GM12878 (cell line): Measurements from ENCODE around the gene NEK2. TPM values are rescaled to one million over a fixed set of nuclear protein-coding genes. Genes with fewer than 3 reads are reported as not detected.

Experiments used
- ATAC-seq: fragments of 200-7000 bp; cut with Tn5 transposase; 3 replicates; pipeline ENCODE4 v1.9.1; 2020; ENCODE audit warnings: mild to moderate bottlenecking, moderate library complexity
- BruUV-seq: library from RNA; stranded (reverse); fragments of 400-500 nt; replicated peaks from 2 replicates; lab custom pipeline; 2021; lab: Mats Ljungman, UMichigan
- CTCF ChIA-PET: fragments of 300-600 bp; sonication (Branson Sonifier 250); formaldehyde crosslinking; extraction: SDS; loops from one replicate; lab custom pipeline; 2021; ENCODE audit warnings: inconsistent platforms; lab: Yijun Ruan, JAX
- POLR2A ChIA-PET: fragments of 350-600 bp; formaldehyde crosslinking; extraction: SDS; loops from one replicate; lab custom pipeline; 2021; ENCODE audit warnings: inconsistent platforms; lab: Charles Lee
- RAD21 ChIA-PET: fragments of 300-600 bp; sonication (Branson Sonifier 250); formaldehyde crosslinking; loops from one replicate; lab custom pipeline; 2023; ENCODE audit warnings: antibody characterized with exemption; ENCODE audit not compliant: unreplicated experiment; lab: Charles Lee
- SMC1A ChIA-PET: fragments of 300-600 bp; sonication (Branson Sonifier 250); formaldehyde crosslinking; loops from one replicate; lab custom pipeline; 2023; ENCODE audit not compliant: unreplicated experiment, uncharacterized antibody; lab: Charles Lee
- DNase-seq: peaks from one replicate; pipeline ENCODE4 v3.0.0-alpha.2; 2011; ENCODE audit warnings: low read depth, low spot score
- FAIRE-seq: peaks from 3 replicates; lab custom pipeline; 2011; peaks lifted over from hg19 to GRCh38; lab: Jason Lieb, UNC
- H2AFZ ChIP-seq: 2 replicates; pipeline ENCODE4 v1.6.0; 2011; ENCODE audit warnings: low read depth, low read length, control low read depth; ENCODE audit not compliant: control insufficient read depth
- H3K27ac ChIP-seq: 2 replicates; pipeline ENCODE4 v1.5.1; 2011; ENCODE audit warnings: control low read depth; ENCODE audit not compliant: control insufficient read depth, insufficient read depth
- H3K27me3 ChIP-seq, 2 experiments: replicated peaks in 1 of 2; 2 replicates each; pipeline versions ENCODE4 v1.6.0 to v1.6.1; 2011; ENCODE audit warnings: low read length in 1 of 2; ENCODE audit not compliant: control insufficient read depth in 2 of 2, insufficient read depth in 2 of 2
- H3K36me3 ChIP-seq, 2 experiments: 2 replicates each; pipeline ENCODE4 v1.5.1; 2011; ENCODE audit warnings: low read length in 1 of 2; ENCODE audit not compliant: control insufficient read depth in 2 of 2, insufficient read depth in 2 of 2
- H3K4me1 ChIP-seq: 2 replicates; pipeline ENCODE4 v1.6.1; 2011; ENCODE audit warnings: mild to moderate bottlenecking, low read length, moderate library complexity, mixed read lengths; ENCODE audit not compliant: control insufficient read depth, insufficient read depth
- H3K4me2 ChIP-seq: 2 replicates; pipeline ENCODE4 v1.6.0; 2011; ENCODE audit warnings: control low read depth; ENCODE audit not compliant: control insufficient read depth, insufficient read depth
- H3K4me3 ChIP-seq: fragments of 200-600 bp; sonication (generic); 2 replicates; pipeline ENCODE4 v1.5.1; 2016
- H3K79me2 ChIP-seq: 2 replicates; pipeline ENCODE4 v1.6.0; 2011; ENCODE audit warnings: low read length; ENCODE audit not compliant: control insufficient read depth, insufficient read depth
- H3K9ac ChIP-seq: 2 replicates; pipeline ENCODE4 v1.8.0; 2011; ENCODE audit warnings: low read length, control low read depth, mixed read lengths; ENCODE audit not compliant: control insufficient read depth, insufficient read depth
- H3K9me3 ChIP-seq: replicated peaks from 3 replicates; pipeline ENCODE4 v1.5.1; 2011; ENCODE audit warnings: mild to moderate bottlenecking, low read length; ENCODE audit not compliant: control insufficient read depth, insufficient read depth
- H4K20me1 ChIP-seq: 2 replicates; pipeline ENCODE4 v1.6.0; 2011; ENCODE audit not compliant: control insufficient read depth, insufficient read depth
- CBX5 ChIP-seq: sonication (generic); IDR thresholded peaks from 2 replicates; pipeline ENCODE4 v1.6.1; 2016; ENCODE audit warnings: low read depth, moderate library complexity, mild to moderate bottlenecking, inconsistent platforms
- EED ChIP-seq: sonication (generic); IDR thresholded peaks from 2 replicates; pipeline ENCODE4 v1.6.1; 2016; ENCODE audit warnings: antibody characterized with exemption, low read depth
- EGR1 ChIP-seq, 2 experiments: IDR thresholded peaks; 1 replicate in 1 of 2; 2 replicates in 1 of 2; pipeline ENCODE4 v1.6.1; 2011 to 2012; ENCODE audit warnings: low read depth in 2 of 2, low read length in 2 of 2, borderline replicate concordance in 1 of 2, mild to moderate bottlenecking in 1 of 2, moderate library complexity in 1 of 2
- HDAC6 ChIP-seq: fragments of 200-600 bp; sonication (generic); IDR thresholded peaks from one replicate; pipeline ENCODE4 v1.8.0; 2017; ENCODE audit warnings: antibody characterized with exemption; ENCODE audit not compliant: unreplicated experiment
- LARP7 ChIP-seq: fragments of 450-650 bp; IDR thresholded peaks from 2 replicates; pipeline ENCODE4 v1.6.1; 2017; ENCODE audit warnings: mild to moderate bottlenecking
- MXI1 ChIP-seq: fragments of 150-350 bp; IDR thresholded peaks from 2 replicates; pipeline ENCODE4 v1.6.1; 2011; ENCODE audit warnings: low read depth, mild to moderate bottlenecking, inconsistent platforms, low read length, improper control_type of control experiment
- SRF ChIP-seq, 2 experiments: IDR thresholded peaks; 2 replicates each; pipeline ENCODE4 v1.6.1; 2011; ENCODE audit warnings: low read depth in 2 of 2, low read length in 2 of 2, mild to moderate bottlenecking in 1 of 2, moderate library complexity in 1 of 2
- SUPT20H ChIP-seq: IDR thresholded peaks from 2 replicates; pipeline ENCODE4 v1.6.1; 2011; ENCODE audit warnings: low read depth, mild to moderate bottlenecking, low read length, moderate library complexity, borderline replicate concordance; ENCODE audit not compliant: control insufficient read depth
- TARDBP ChIP-seq: IDR thresholded peaks from 2 replicates; pipeline ENCODE4 v1.6.1; 2016; ENCODE audit warnings: borderline replicate concordance
- ZZZ3 ChIP-seq: IDR thresholded peaks from 2 replicates; pipeline ENCODE4 v1.6.1; 2011; ENCODE audit warnings: low read depth; ENCODE audit not compliant: control insufficient read depth, insufficient read length
- WGBS: methylation state at CpG from one replicate; pipeline ENCODE4 v1.1.6; 2016; ENCODE audit warnings: low lambda C conversion rate; ENCODE audit not compliant: insufficient replicate concordance, insufficient coverage; ENCODE audit errors: missing lambda C conversion rate; 5-methylcytosine and 5-hydroxymethylcytosine counted together
- in situ Hi-C: fragments of 300-500 bp; cut with MboI; formaldehyde crosslinking; loops from 9 replicates; pipeline ENCODE4 v1.14.3; 2018; ENCODE audit warnings: mixed read lengths
- intact Hi-C: fragments of 100-400 bp; cut with micrococcal nuclease; formaldehyde crosslinking; loops from one replicate; pipeline ENCODE4 v1.14.2; 2022; ENCODE audit not compliant: unreplicated experiment
- polyA plus RNA-seq, 11 experiments: library from polyadenylated mRNA; depleted of rRNA in 4 of 11; unstranded in 6 of 11; stranded (reverse) in 5 of 11; fragments of >200 nt; fragmentation: Nextera tagmentation in 4 of 11; fragmentation: Illumina TruSeq in 1 of 11; extraction: Ambion mirVana in 4 of 11; extraction: Trizol in 1 of 11; gene quantifications; 1 replicate in 1 of 11; 2 replicates in 10 of 11; pipeline versions ENCODE4 v1.2.1 to v1.2.3, GENCODE V29; 2011 to 2016; ENCODE audit warnings: inconsistent platforms in 2 of 11, missing spikeins in 2 of 11, low read depth in 1 of 11
- total RNA-seq, 4 experiments: library from RNA; depleted of rRNA in 3 of 4; stranded (reverse); fragments of >200 nt in 3 of 4; fragmentation: Illumina TruSeq in 1 of 4; extraction: Trizol in 1 of 4; gene quantifications; 2 replicates each; pipeline versions ENCODE4 v1.2.1 to v1.2.3, GENCODE V29; 2013 to 2021
- TF ChIP-seq, protein P1 (sequence below): fragments of 450-650 bp; IDR thresholded peaks from 2 replicates; pipeline ENCODE4 v1.6.1; 2017; ENCODE audit warnings: mild to moderate bottlenecking, low read depth, inconsistent platforms; ENCODE audit not compliant: poor library complexity, severe bottlenecking
- TF ChIP-seq, protein P2 (sequence below): fragments of 450-650 bp; IDR thresholded peaks from 2 replicates; pipeline ENCODE4 v1.6.1; 2017; ENCODE audit warnings: borderline replicate concordance

Gene NEK2
- total and polyA plus RNA-seq, 10 of the 15 experiments (the other 5 are each of a cell fraction or from before 2014, with no cell fraction given) = 16.7 to 49.7 (median 36.9) TPM

DNA sequence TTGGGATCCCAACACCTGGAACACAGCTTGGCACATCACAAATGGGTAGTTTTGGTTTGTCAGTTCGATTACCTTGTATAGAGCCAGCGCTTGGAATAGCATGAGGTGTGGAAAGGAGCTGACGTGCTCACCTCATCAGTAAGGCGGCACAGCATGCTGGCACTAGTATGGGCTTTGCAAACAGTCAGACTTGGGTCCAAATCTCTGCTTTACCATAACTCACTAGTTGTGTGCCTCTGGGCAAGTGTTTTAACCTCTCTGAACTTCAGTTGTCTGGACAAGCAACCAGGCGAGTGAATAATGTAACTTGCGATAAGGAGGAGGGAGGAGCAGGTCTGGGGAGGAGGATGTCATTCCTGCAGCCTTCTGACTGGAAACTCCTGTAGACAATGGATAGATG lies 26.3 kb upstream of the NEK2 start (continued):
- TF ChIP-seq, protein P1, sequence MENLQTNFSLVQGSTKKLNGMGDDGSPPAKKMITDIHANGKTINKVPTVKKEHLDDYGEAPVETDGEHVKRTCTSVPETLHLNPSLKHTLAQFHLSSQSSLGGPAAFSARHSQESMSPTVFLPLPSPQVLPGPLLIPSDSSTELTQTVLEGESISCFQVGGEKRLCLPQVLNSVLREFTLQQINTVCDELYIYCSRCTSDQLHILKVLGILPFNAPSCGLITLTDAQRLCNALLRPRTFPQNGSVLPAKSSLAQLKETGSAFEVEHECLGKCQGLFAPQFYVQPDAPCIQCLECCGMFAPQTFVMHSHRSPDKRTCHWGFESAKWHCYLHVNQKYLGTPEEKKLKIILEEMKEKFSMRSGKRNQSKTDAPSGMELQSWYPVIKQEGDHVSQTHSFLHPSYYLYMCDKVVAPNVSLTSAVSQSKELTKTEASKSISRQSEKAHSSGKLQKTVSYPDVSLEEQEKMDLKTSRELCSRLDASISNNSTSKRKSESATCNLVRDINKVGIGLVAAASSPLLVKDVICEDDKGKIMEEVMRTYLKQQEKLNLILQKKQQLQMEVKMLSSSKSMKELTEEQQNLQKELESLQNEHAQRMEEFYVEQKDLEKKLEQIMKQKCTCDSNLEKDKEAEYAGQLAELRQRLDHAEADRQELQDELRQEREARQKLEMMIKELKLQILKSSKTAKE = no peak
- TF ChIP-seq TARDBP (no peak), SUPT20H (no peak)

DNA sequence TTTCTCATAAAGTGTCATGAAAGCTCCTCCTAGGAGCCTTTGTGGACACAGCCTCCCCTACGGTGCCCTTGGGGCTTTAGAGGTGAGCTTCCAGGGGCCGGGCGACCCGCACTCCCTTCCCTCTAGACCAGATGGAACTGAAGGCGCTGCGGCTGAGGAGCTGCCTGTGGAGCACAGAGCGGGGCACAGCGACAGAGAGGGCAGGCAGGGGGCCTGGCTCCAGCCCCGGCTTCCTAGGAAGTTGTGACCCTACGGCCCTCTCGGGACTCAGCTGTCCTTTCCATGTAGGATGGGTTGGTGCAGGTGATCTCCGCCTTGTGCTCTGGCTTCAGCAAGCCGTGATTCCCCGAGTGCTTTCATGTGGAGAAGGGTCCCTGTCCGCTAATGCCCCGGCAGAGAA lies 23.6 kb upstream of the NEK2 start:
- WGBS = 89% methylated on average over 16 of the region's 16 CpGs
- DNase-seq (no peak), ATAC-seq (no peak)
- in situ Hi-C loops = loop anchor here (5.0 kb wide), 3 partner anchors 133 to 338 kb away; partner anchors contain the start of genes DTL, INTS7 and LPGAT1
- peak overlapping the region; percentile 86 for H3K4me2 ChIP-seq
- H4K20me1 ChIP-seq = no peaks in the 10 kb centered on the region
- no peaks in the 10 kb centered on the region for H3K27me3 ChIP-seq
- SMC1A ChIA-PET = interaction anchor here (0.8 to 11.3 kb wide), 38 partner anchors 9 to 757 kb away, joined by 3 to 311 read pairs (median 8); partner anchors contain the start of genes DTL, INTS7 and NEK2
- H3K9me3 ChIP-seq = no peaks in the 10 kb centered on the region; the same call in 2 of the 3 replicates
- H3K4me1 ChIP-seq = peaks cover 40% of the 10 kb centered on the region
- no peak overlapping the region for H3K9ac ChIP-seq
- no peaks in the 10 kb centered on the region for H3K36me3 ChIP-seq
- intact Hi-C loops = loop anchor here (2.0 to 5.0 kb wide), 5 partner anchors 43 to 588 kb away; partner anchors contain the start of genes LPGAT1 and PPP2R5A
- H2AFZ ChIP-seq = peak overlapping the region; percentile 84
- CTCF ChIA-PET = interaction anchor here (0.8 to 9.2 kb wide), 43 partner anchors 9 to 756 kb away, joined by 3 to 244 read pairs (median 8); partner anchors contain the start of genes DTL, INTS7 and NEK2
- no peak for TF ChIP-seq ZZZ3
- no peak for TF ChIP-seq CBX5
- no peak for TF ChIP-seq EED
- TF ChIP-seq MXI1 = no peak
- TF ChIP-seq, protein P2, sequence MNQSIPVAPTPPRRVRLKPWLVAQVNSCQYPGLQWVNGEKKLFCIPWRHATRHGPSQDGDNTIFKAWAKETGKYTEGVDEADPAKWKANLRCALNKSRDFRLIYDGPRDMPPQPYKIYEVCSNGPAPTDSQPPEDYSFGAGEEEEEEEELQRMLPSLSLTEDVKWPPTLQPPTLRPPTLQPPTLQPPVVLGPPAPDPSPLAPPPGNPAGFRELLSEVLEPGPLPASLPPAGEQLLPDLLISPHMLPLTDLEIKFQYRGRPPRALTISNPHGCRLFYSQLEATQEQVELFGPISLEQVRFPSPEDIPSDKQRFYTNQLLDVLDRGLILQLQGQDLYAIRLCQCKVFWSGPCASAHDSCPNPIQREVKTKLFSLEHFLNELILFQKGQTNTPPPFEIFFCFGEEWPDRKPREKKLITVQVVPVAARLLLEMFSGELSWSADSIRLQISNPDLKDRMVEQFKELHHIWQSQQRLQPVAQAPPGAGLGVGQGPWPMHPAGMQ = no peak
- TF ChIP-seq HDAC6 = no peak
- TF ChIP-seq LARP7 = peak; percentile 47; the same call in 1 of the 2 replicates
- no peak for TF ChIP-seq SRF (IDR thresholded peaks at IDR 0.05; ENCODE audit: low read depth in 2 of 2, low read length in 2 of 2)
- 0 out of 3 replicates have a peak, but pooled peaks of 1 of the 2 experiments have one; percentile 1 for TF ChIP-seq EGR1 (IDR thresholded peaks at IDR 0.05; ENCODE audit: borderline replicate concordance in 1 of 2, low read depth in 2 of 2, low read length in 2 of 2)
- TF ChIP-seq, all 136 proteins: peak for 2
- no peak overlapping the region for H3K27ac ChIP-seq
- ChIA-PET RAD21 (interaction anchor here (0.7 to 8.5 kb wide), 37 partner anchors 17 to 757 kb away, joined by 3 to 224 read pairs (median 6); partner anchors contain the start of genes DTL, INTS7 and NEK2), POLR2A (interaction anchor here (0.6 to 5.5 kb wide), 11 partner anchors 14 to 337 kb away, joined by 3 to 66 read pairs (median 13); partner anchors contain the start of genes DTL and INTS7)
- H3K4me3 ChIP-seq = no peak overlapping the region
- no peaks in the 10 kb centered on the region for H3K79me2 ChIP-seq
- BruUV-seq = no TSS peak
- FAIRE-seq = no peak
